Ectodermal cell (in vitro differentiated cells): ENCODE measurements around the gene RAB11A.

Experiments used
- H3K27ac ChIP-seq: 2 replicates; pipeline ENCODE4 v1.7.0; 2013; ENCODE audit warnings: mild to moderate bottlenecking, low read depth, low read length; ENCODE audit not compliant: insufficient read depth, poor library complexity, severe bottlenecking
- H3K27me3 ChIP-seq: 2 replicates; pipeline ENCODE4 v1.7.0; 2013; ENCODE audit warnings: mild to moderate bottlenecking, low read length; ENCODE audit not compliant: insufficient read depth, control insufficient read depth, poor library complexity, severe bottlenecking
- H3K36me3 ChIP-seq: one replicate; pipeline ENCODE4 v1.7.0; 2013; ENCODE audit warnings: low read length; ENCODE audit not compliant: control insufficient read depth, insufficient read depth
- H3K4me1 ChIP-seq: one replicate; pipeline ENCODE4 v1.7.0; 2013; ENCODE audit warnings: low read length; ENCODE audit not compliant: control insufficient read depth, insufficient read depth
- H3K4me3 ChIP-seq: 2 replicates; pipeline ENCODE4 v1.7.0; 2013; ENCODE audit warnings: low read depth, low read length, control low read depth; ENCODE audit not compliant: insufficient read depth
- H3K9me3 ChIP-seq: 2 replicates; pipeline ENCODE4 v1.7.0; 2013; ENCODE audit warnings: mild to moderate bottlenecking, low read length, moderate library complexity; ENCODE audit not compliant: control insufficient read depth
- WGBS, 2 experiments: methylation state at CpG; one replicate each; pipeline ENCODE4 v1.1.7; 2013; ENCODE audit warnings: missing lambda C conversion rate in 2 of 2; 5-methylcytosine and 5-hydroxymethylcytosine counted together

The RAB11A gene

GRCh38 chr15:65922621-65923020, 53.3 kb downstream of the RAB11A start:
- H3K9me3 ChIP-seq = no peaks in the 10 kb centered on the region
- no peak overlapping the region for H3K4me3 ChIP-seq
- 86 to 91% methylated on average over 7 of the region's 7 CpGs for WGBS, 2 experiments
- H3K4me1 ChIP-seq = peaks cover 6% of the 10 kb centered on the region
- no peaks in the 10 kb centered on the region for H3K36me3 ChIP-seq
- H3K27me3 ChIP-seq = no peaks in the 10 kb centered on the region
- no peak overlapping the region for H3K27ac ChIP-seq

- H3K9me3 ChIP-seq = no peaks in the 10 kb centered on the region
- H3K27me3 ChIP-seq = no peaks in the 10 kb centered on the region
- no peak overlapping the region for H3K27ac ChIP-seq
- H3K4me1 ChIP-seq = peaks cover 6% of the 10 kb centered on the region
- no peak overlapping the region for H3K4me3 ChIP-seq
- WGBS, 2 experiments = 95 to 98% methylated on average over 5 of the region's 5 CpGs
- H3K36me3 ChIP-seq = no peaks in the 10 kb centered on the region
Observed at GRCh38 chr15:65923264-65923663, 54.0 kb downstream of the RAB11A start.

- 65 to 73% methylated on average over 2 to 3 of the region's 3 CpGs for WGBS, 2 experiments
- Histone ChIP-seq H3K4me1 (peaks cover 6% of the 10 kb centered on the region), H3K36me3 (no peaks in the 10 kb centered on the region), H3K9me3 (no peaks in the 10 kb centered on the region), H3K4me3 (no peak overlapping the region), H3K27ac (no peak overlapping the region), H3K27me3 (no peaks in the 10 kb centered on the region)
Observed at GRCh38 chr15:65924004-65924403, 54.7 kb downstream of the RAB11A start.

GRCh38 chr15:65925338-65925737, 56.0 kb downstream of the RAB11A start:
- Histone ChIP-seq H3K27ac (no peak overlapping the region), H3K36me3 (no peaks in the 10 kb centered on the region)
- WGBS, 2 experiments = 100% methylated on average over 1 of the region's 1 CpG

GRCh38 chr15:65926459-65926858, 57.2 kb downstream of the RAB11A start:
- Histone ChIP-seq H3K4me3 (no peak overlapping the region), H3K9me3 (no peaks in the 10 kb centered on the region), H3K27ac (no peak overlapping the region), H3K36me3 (no peaks in the 10 kb centered on the region), H3K4me1 (peaks cover 6% of the 10 kb centered on the region), H3K27me3 (no peaks in the 10 kb centered on the region)
- WGBS, 2 experiments = 91 to 92% methylated on average over 1 of the region's 1 CpG

More at GRCh38 chr15:65925338-65925737, 56.0 kb downstream of the RAB11A start:
- Histone ChIP-seq H3K4me1 (peaks cover 6% of the 10 kb centered on the region), H3K4me3 (no peak overlapping the region), H3K27me3 (no peaks in the 10 kb centered on the region), H3K9me3 (no peaks in the 10 kb centered on the region)

- Histone ChIP-seq H3K4me1 (peaks cover 5% of the 10 kb centered on the region), H3K36me3 (no peaks in the 10 kb centered on the region), H3K4me3 (no peak overlapping the region), H3K27me3 (no peaks in the 10 kb centered on the region), H3K9me3 (no peaks in the 10 kb centered on the region), H3K27ac (no peak overlapping the region)
- WGBS, 2 experiments = 81 to 89% methylated on average over 1 of the region's 1 CpG
Observed at GRCh38 chr15:65926899-65927298, 57.6 kb downstream of the RAB11A start.

GRCh38 chr15:65927545-65927944, 58.3 kb downstream of the RAB11A start:
- Histone ChIP-seq H3K4me1 (no peaks in the 10 kb centered on the region), H3K27ac (no peak overlapping the region), H3K9me3 (no peaks in the 10 kb centered on the region), H3K4me3 (no peak overlapping the region), H3K36me3 (no peaks in the 10 kb centered on the region), H3K27me3 (no peaks in the 10 kb centered on the region)
- WGBS, 2 experiments = 88 to 92% methylated on average over 2 of the region's 2 CpGs

- H3K4me3 ChIP-seq = no peak overlapping the region
- H3K4me1 ChIP-seq = no peaks in the 10 kb centered on the region
- no peaks in the 10 kb centered on the region for H3K9me3 ChIP-seq
- no peak overlapping the region for H3K27ac ChIP-seq
- H3K36me3 ChIP-seq = no peaks in the 10 kb centered on the region
- 89 to 91% methylated on average over 7 of the region's 7 CpGs for WGBS, 2 experiments
- no peaks in the 10 kb centered on the region for H3K27me3 ChIP-seq
Observed at GRCh38 chr15:65929573-65929972, 60.3 kb downstream of the RAB11A start.

- Histone ChIP-seq H3K4me1 (no peaks in the 10 kb centered on the region), H3K27me3 (no peaks in the 10 kb centered on the region), H3K4me3 (no peak overlapping the region), H3K27ac (no peak overlapping the region), H3K36me3 (no peaks in the 10 kb centered on the region), H3K9me3 (no peaks in the 10 kb centered on the region)
- 86 to 88% methylated on average over 6 of the region's 6 CpGs for WGBS, 2 experiments
Observed at GRCh38 chr15:65930134-65930533, 60.8 kb downstream of the RAB11A start.

GRCh38 chr15:65931221-65931620, 61.9 kb downstream of the RAB11A start:
- no peak overlapping the region for H3K4me3 ChIP-seq
- no peaks in the 10 kb centered on the region for H3K27me3 ChIP-seq
- no peak overlapping the region for H3K27ac ChIP-seq
- no peaks in the 10 kb centered on the region for H3K4me1 ChIP-seq
- WGBS, 2 experiments = 95% methylated on average over 4 of the region's 4 CpGs
- no peaks in the 10 kb centered on the region for H3K9me3 ChIP-seq
- no peaks in the 10 kb centered on the region for H3K36me3 ChIP-seq

GRCh38 chr15:65935391-65935790, 66.1 kb downstream of the RAB11A start:
- Histone ChIP-seq H3K4me1 (no peaks in the 10 kb centered on the region), H3K9me3 (no peaks in the 10 kb centered on the region), H3K36me3 (no peaks in the 10 kb centered on the region), H3K4me3 (no peak overlapping the region), H3K27me3 (no peaks in the 10 kb centered on the region), H3K27ac (no peak overlapping the region)
- WGBS, 2 experiments = 95% methylated on average over 2 of the region's 2 CpGs
